ENCODE results near the gene GNAZ. TPM values are rescaled to one million over a fixed set of nuclear protein-coding genes. Genes with fewer than 3 reads are reported as not detected.

Gene GNAZ
- total RNA-seq, 1 experiment from 2014 or later = 5.0 TPM

- Histone ChIP-seq H3K4me2 (ENCODE audit: insufficient read depth, insufficient read length, low read length) (no peak overlapping the region), H2AK5ac (ENCODE audit: insufficient read length, low read length) (no peak overlapping the region), H3T11ph (ENCODE audit: low read length) (no peak overlapping the region), H3K14ac (ENCODE audit: insufficient read depth, low read length) (no peak overlapping the region), H4K8ac (replicated peaks; ENCODE audit: insufficient read length, low read depth, low read length) (no peak overlapping the region), H3K9ac (ENCODE audit: extremely low read depth, insufficient read length, low read length) (no peak overlapping the region), H2BK15ac (ENCODE audit: low read depth, low read length) (no peak overlapping the region), H3K56ac (ENCODE audit: insufficient read length, low read depth, low read length) (no peak overlapping the region), H3K4ac (ENCODE audit: low read depth, low read length) (no peak overlapping the region), H3K79me1 (ENCODE audit: insufficient read depth, low read depth, low read length, poor library complexity, severe bottlenecking) (no peaks in the 10 kb centered on the region), H4K5ac (ENCODE audit: insufficient read length, low read depth, low read length) (no peak overlapping the region), H3K9me3 (ENCODE audit: control insufficient read depth, low read depth, low read length) (no peaks in the 10 kb centered on the region), H4K91ac (ENCODE audit: insufficient read length, low read depth, low read length) (no peak overlapping the region), H4K20me1 (ENCODE audit: control insufficient read depth, insufficient read depth, insufficient read length) (no peaks in the 10 kb centered on the region), H2BK12ac (ENCODE audit: insufficient read length, low read depth, low read length) (no peak overlapping the region), H3K18ac (ENCODE audit: insufficient read length, low read depth, low read length) (no peak overlapping the region), H2BK5ac (ENCODE audit: insufficient read length, low read length) (no peak overlapping the region), H3K23ac (ENCODE audit: insufficient read length, low read depth, low read length) (no peak overlapping the region), H3K79me2 (ENCODE audit: insufficient read depth, low read length) (no peaks in the 10 kb centered on the region), H3K27ac (ENCODE audit: insufficient read length, low read depth, low read length) (no peak overlapping the region), H3K4me1 (ENCODE audit: insufficient read depth, low read length) (no peaks in the 10 kb centered on the region; the same call in 1 of the 2 replicates), H2BK20ac (ENCODE audit: low read depth, low read length, poor library complexity, severe bottlenecking) (no peak overlapping the region), H3K27me3 (ENCODE audit: insufficient read depth, low read length) (no peaks in the 10 kb centered on the region; the same call in 1 of the 2 replicates), H2BK120ac (ENCODE audit: low read depth, low read length, poor library complexity, severe bottlenecking) (no peak overlapping the region), H2AFZ (ENCODE audit: low read length) (no peak overlapping the region), H3K23me2 (ENCODE audit: insufficient read length, low read depth, low read length, poor library complexity, severe bottlenecking) (peaks cover 5% of the 10 kb centered on the region)
- Mint-ChIP-seq H3K9me3 (no peaks in the 10 kb centered on the region; a peak in 1 of 5 replicates), H3K27me3 (ENCODE audit: low read depth) (peaks cover 60% of the 10 kb centered on the region), H3K4me1 (peaks cover 14 to 28% of the 10 kb centered on the region in 2 experiments), H3K36me3 (ENCODE audit: insufficient read depth in 1 of 3, low read depth in 3 of 3) (no peaks in the 10 kb centered on the region), H3K27ac (no peak overlapping the region), H3K4me3 (no peak overlapping the region)
- DNase-seq = no peak
- no peak for TF ChIP-seq CTCF (conservative IDR thresholded peaks at IDR 0.05)
- no CpG with 5 or more reads among the region's 1 CpG for whole genome bisulfite sequencing (ENCODE audit: extremely low coverage, insufficient read length, low lambda C conversion rate)
Measured at GRCh38 chr22:23143119-23143518, 72.8 kb downstream of the GNAZ start.
